Psoas muscle (tissue), 8 donors: Measurements from ENCODE around the gene MAP1LC3B. TPM values are rescaled to one million over a fixed set of nuclear protein-coding genes. Genes with fewer than 3 reads are reported as not detected.
A peak's percentile ranks its signal among the peaks of the same experiment; 100 is the strongest.

Source experiments
- ATAC-seq, 4 donors: fragments of 200-7000 bp; cut with Tn5 transposase; one replicate each; pipeline ENCODE4 v1.9.1; 2020; ENCODE audit warnings: moderate library complexity in 3 of 4, mild to moderate bottlenecking in 2 of 4
- DNase-seq, 2 donors: peaks; one replicate each; pipeline ENCODE4 v3.0.0-alpha.2; 2020
- H3K27ac ChIP-seq: fragments of 200-600 bp; one replicate; pipeline ENCODE4 v1.8.0; 2022
- H3K27me3 ChIP-seq, 3 donors: fragments of 200-600 bp in 1 of 3; one replicate each; pipeline versions ENCODE4 v1.6.1 to v1.8.0; 2013 to 2022; ENCODE audit warnings: low read length in 2 of 3, mild to moderate bottlenecking in 2 of 3, moderate library complexity in 1 of 3; ENCODE audit not compliant: insufficient read depth in 3 of 3
- H3K36me3 ChIP-seq, 2 donors: fragments of 200-600 bp in 1 of 2; one replicate each; pipeline versions ENCODE4 v1.6.1 to v1.8.0; 2013 to 2022; ENCODE audit warnings: low read depth in 1 of 2, mild to moderate bottlenecking in 1 of 2, moderate library complexity in 1 of 2; ENCODE audit not compliant: insufficient read depth in 1 of 2
- H3K4me1 ChIP-seq: fragments of 200-600 bp; one replicate; pipeline ENCODE4 v1.8.0; 2022
- H3K4me3 ChIP-seq: fragments of 200-600 bp; one replicate; pipeline ENCODE4 v1.8.0; 2022; ENCODE audit warnings: mild to moderate bottlenecking
- H3K9me3 ChIP-seq: fragments of 200-600 bp; one replicate; pipeline ENCODE4 v1.8.0; 2022
- CTCF ChIP-seq: fragments of 200-600 bp; IDR thresholded peaks from one replicate; pipeline ENCODE4 v1.8.0; 2022; ENCODE audit warnings: antibody characterized with exemption
- WGBS, 3 donors: extraction: QIAGEN DNeasy Blood & Tissue Kit; methylation state at CpG; one replicate each; pipeline versions ENCODE4 v1.1.6 to v1.1.7; 2013; 5-methylcytosine and 5-hydroxymethylcytosine counted together
- intact Hi-C, 2 donors: fragments of 100-400 bp; cut with DNase I; formaldehyde crosslinking; loops; one replicate each; pipeline versions ENCODE4 v1.11.0 to v1.14.2; 2022
- polyA plus RNA-seq, 3 donors: library from polyadenylated mRNA; stranded (reverse); fragments of 200-250 nt; gene quantifications; one replicate each; pipeline ENCODE4 v1.2.3, GENCODE V29; 2013
- total RNA-seq, 4 donors: library from RNA; stranded (reverse); fragmentation: NEBNext Ultra II Directional in 2 of 4; extraction: Animal tissue kit (Norgen Biotek cat#: 25700) in 2 of 4; gene quantifications; one replicate each; pipeline versions ENCODE4 v1.2.1 to v1.2.4, GENCODE V29; 2021 to 2023
- donor health status: healthy with polysubstance abuse.
- donor health status: DM: no; HTN: no; CAD: no; lungs with moderate emphysema.
- donor health status: Bipolar disorder and iron deficiency.
- donor health status: healthy.
- donor health status: DM: yes; HTN: yes; CAD: no.
- donor health status: DM: no; HTN: no; CAD: no.
- donor health status: DM: no; HTN: no; CAD: no.
- donor health status: DM: yes; HTN: yes; CAD: no.

The MAP1LC3B gene
- total and polyA plus RNA-seq, 7 donors, result 114 to 189 (median 158) TPM

- H3K27me3 ChIP-seq, result no peaks in the 10 kb centered on the region
- peaks cover 5% of the 10 kb centered on the region for H3K9me3 ChIP-seq
- DNase-seq, result no peak
- H3K36me3 ChIP-seq, result peaks cover 0 to 39% of the 10 kb centered on the region in 2 donors
- no peak overlapping the region for H3K4me3 ChIP-seq
- intact Hi-C loops, result no loop called here
- peaks cover 15% of the 10 kb centered on the region for H3K4me1 ChIP-seq
- WGBS, 3 donors, result 93 to 95% (median 94%) methylated on average over 6 of the region's 6 CpGs
- ATAC-seq, result no peak
- H3K27ac ChIP-seq, result no peak overlapping the region
- TF ChIP-seq CTCF, result no peak
Measured at GRCh38 chr16:87447323-87447722, 55.2 kb downstream of the MAP1LC3B start.

GRCh38 chr16:87448866-87449265 lies 56.7 kb downstream of the MAP1LC3B start:
- WGBS, 3 donors, result 98% methylated on average over 12 of the region's 12 CpGs
- TF ChIP-seq CTCF, result no peak
- no peak for ATAC-seq
- Histone ChIP-seq H3K27me3 (no peaks in the 10 kb centered on the region), H3K27ac (no peak overlapping the region), H3K36me3 (peaks cover 0 to 43% of the 10 kb centered on the region in 2 donors), H3K4me1 (peaks cover 6% of the 10 kb centered on the region), H3K4me3 (no peak overlapping the region), H3K9me3 (peaks cover 2% of the 10 kb centered on the region)
- DNase-seq, result no peak
- intact Hi-C loops, result no loop called here

- DNase-seq, result no peak
- intact Hi-C loops, result no loop called here
- ATAC-seq, result peak in 3 of 4 donors; percentile 31 to 51 (median 47)
- no peak overlapping the region for H3K4me3 ChIP-seq
- H3K9me3 ChIP-seq, result no peaks in the 10 kb centered on the region
- no peaks in the 10 kb centered on the region for H3K27me3 ChIP-seq
- WGBS, 3 donors, result 68 to 80% (median 74%) methylated on average over 18 of the region's 18 CpGs
- peaks cover 0 to 31% of the 10 kb centered on the region in 2 donors for H3K36me3 ChIP-seq
- H3K4me1 ChIP-seq, result peaks cover 6% of the 10 kb centered on the region
- no peak overlapping the region for H3K27ac ChIP-seq
- TF ChIP-seq CTCF, result no peak
Measured at GRCh38 chr16:87451563-87452210, 59.6 kb downstream of the MAP1LC3B start.

GRCh38 chr16:87453326-87453725 lies 61.2 kb downstream of the MAP1LC3B start:
- DNase-seq (no peak), ATAC-seq (no peak)
- WGBS, 3 donors, result 82 to 87% (median 84%) methylated on average over 14 of the region's 14 CpGs
- no peak for TF ChIP-seq CTCF
- peaks cover 0 to 24% of the 10 kb centered on the region in 2 donors for H3K36me3 ChIP-seq
- intact Hi-C loops, result no loop called here
- no peaks in the 10 kb centered on the region for H3K27me3 ChIP-seq
- peaks cover 6% of the 10 kb centered on the region for H3K4me1 ChIP-seq
- H3K27ac ChIP-seq, result no peak overlapping the region
- no peak overlapping the region for H3K4me3 ChIP-seq
- H3K9me3 ChIP-seq, result no peaks in the 10 kb centered on the region

Other genes with a start within 250 kb of the MAP1LC3B start
- 1 to 10 TPM; 5.3 to 8.1 (median 6.0) TPM for gene C16orf95, start 74.9 kb upstream of the MAP1LC3B start, total RNA-seq
- 1 to 10 TPM; 1.7 to 6.8 (median 2.0) TPM for gene C16orf95, start 74.9 kb upstream of the MAP1LC3B start, polyA plus RNA-seq
- gene FBXO31, start 8.6 kb upstream of the MAP1LC3B start, total RNA-seq, result 100 to 1,000 TPM in 1 of 4 donors, 10 to 100 TPM in 3; 88.1 to 103 (median 98.5) TPM
- 10 to 100 TPM; 26.3 to 95.3 (median 48.0) TPM for gene FBXO31, start 8.6 kb upstream of the MAP1LC3B start, polyA plus RNA-seq
- 10 to 100 TPM; 14.6 to 17.3 (median 15.8) TPM for gene ZCCHC14, start 100.7 kb downstream of the MAP1LC3B start, total RNA-seq
- gene ZCCHC14, start 100.7 kb downstream of the MAP1LC3B start, polyA plus RNA-seq, result 10 to 100 TPM in 1 of 3 donors, 1 to 10 TPM in 2; 5.8 to 12.1 (median 6.0) TPM
- gene JPH3, start 210.2 kb downstream of the MAP1LC3B start, total RNA-seq, result under 1 TPM in 2 of 4 donors, not detected in 2; 0.06 to 0.13 TPM
- under 1 TPM; 0.03 to 0.04 (median 0.04) TPM for gene JPH3, start 210.2 kb downstream of the MAP1LC3B start, polyA plus RNA-seq